Measurements from ENCODE around the gene TYW1B. TPM values are rescaled to one million over a fixed set of nuclear protein-coding genes. Genes with fewer than 3 reads are reported as not detected.
A peak's percentile ranks its signal among the peaks of the same experiment; 100 is the strongest.
"Not testable (repeated sequence)": the region's sequence is repeated elsewhere in the genome, so short reads cannot be mapped to it uniquely, and the experiment has no call there.

The TYW1B gene
- total RNA-seq, result 1 to 10 TPM; 3.4 to 3.5 TPM

GRCh38 chr7:72827839-72828591 is at the start of gene TYW1B:
Gene TYW1B, minus strand, starts transcription at chr7:72828200. Its CDS starts 125 bp downstream, at chr7:72828075.
- POLR2A ChIA-PET, result interaction anchor here (1.9 to 2.1 kb wide), 2 partner anchors 88 to 99 kb away, joined by 5 to 6 read pairs; no protein-coding TSS in a partner anchor
- peaks cover 33% of the 10 kb centered on the region for H3K4me1 Mint-ChIP-seq
- DNase-seq, result peak; percentile 98
- peak within 1 kb of the TSS; percentile 87 for H3K27ac Mint-ChIP-seq
- H3K27me3 Mint-ChIP-seq, H3K9me3 Mint-ChIP-seq: not testable (repeated sequence)
- CTCF ChIA-PET, result interaction anchor here (0.5 to 2.2 kb wide), 2 partner anchors 45 to 88 kb away, joined by 3 to 14 read pairs; no protein-coding TSS in a partner anchor
- H3K4me3 Mint-ChIP-seq, result peak within 1 kb of the TSS; percentile 95
- H3K36me3 Mint-ChIP-seq (ENCODE audit: low read depth), result peaks cover 18% of the 10 kb centered on the region

DNA sequence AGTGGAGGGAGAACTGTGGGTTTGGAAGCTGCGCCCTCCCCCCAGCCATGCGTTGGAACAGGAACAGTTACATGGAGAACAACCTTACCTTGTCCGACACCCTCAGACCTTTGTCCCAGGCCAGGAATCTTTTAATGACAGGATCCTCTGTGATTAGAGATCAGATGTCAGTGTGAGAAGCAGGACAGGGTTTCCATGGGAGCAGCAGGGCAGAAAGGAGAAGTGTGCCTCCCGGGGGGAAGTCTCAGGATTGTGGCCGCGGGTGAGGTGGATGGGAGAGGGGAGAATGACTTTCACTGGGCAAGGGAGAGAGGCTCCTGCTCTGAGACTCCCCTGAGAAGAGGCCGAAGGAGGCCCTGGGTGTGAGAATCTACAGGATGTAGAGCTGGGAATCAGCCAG is 39.6 kb upstream of the TYW1B start:
- H3K4me3 Mint-ChIP-seq; H3K4me1 Mint-ChIP-seq; H3K9me3 Mint-ChIP-seq; DNase-seq; H3K36me3 Mint-ChIP-seq (ENCODE audit: low read depth); H3K27me3 Mint-ChIP-seq; CTCF ChIA-PET; H3K27ac Mint-ChIP-seq; POLR2A ChIA-PET: not testable (repeated sequence)

GRCh38 chr7:72858846-72859400 is 30.9 kb upstream of the TYW1B start:
- CTCF ChIA-PET; H3K9me3 Mint-ChIP-seq; H3K36me3 Mint-ChIP-seq (ENCODE audit: low read depth); POLR2A ChIA-PET; DNase-seq; H3K4me1 Mint-ChIP-seq; H3K4me3 Mint-ChIP-seq; H3K27ac Mint-ChIP-seq; H3K27me3 Mint-ChIP-seq: not testable (repeated sequence)

- H3K4me1 Mint-ChIP-seq; CTCF ChIA-PET; POLR2A ChIA-PET; H3K27ac Mint-ChIP-seq; H3K4me3 Mint-ChIP-seq; H3K9me3 Mint-ChIP-seq; DNase-seq; H3K27me3 Mint-ChIP-seq; H3K36me3 Mint-ChIP-seq (ENCODE audit: low read depth): not testable (repeated sequence)
These were observed 29.9 kb upstream of the TYW1B start for GRCh38 chr7:72857925-72858324.

- CTCF ChIA-PET; H3K27ac Mint-ChIP-seq; POLR2A ChIA-PET; DNase-seq; H3K36me3 Mint-ChIP-seq (ENCODE audit: low read depth); H3K27me3 Mint-ChIP-seq; H3K4me3 Mint-ChIP-seq; H3K4me1 Mint-ChIP-seq; H3K9me3 Mint-ChIP-seq: not testable (repeated sequence)
These were observed 27.3 kb upstream of the TYW1B start for GRCh38 chr7:72855261-72855660.

GRCh38 chr7:72852937-72853336 is 24.9 kb upstream of the TYW1B start:
- H3K9me3 Mint-ChIP-seq; CTCF ChIA-PET; POLR2A ChIA-PET; H3K27ac Mint-ChIP-seq; H3K4me3 Mint-ChIP-seq; H3K27me3 Mint-ChIP-seq; DNase-seq; H3K36me3 Mint-ChIP-seq (ENCODE audit: low read depth); H3K4me1 Mint-ChIP-seq: not testable (repeated sequence)

DNA sequence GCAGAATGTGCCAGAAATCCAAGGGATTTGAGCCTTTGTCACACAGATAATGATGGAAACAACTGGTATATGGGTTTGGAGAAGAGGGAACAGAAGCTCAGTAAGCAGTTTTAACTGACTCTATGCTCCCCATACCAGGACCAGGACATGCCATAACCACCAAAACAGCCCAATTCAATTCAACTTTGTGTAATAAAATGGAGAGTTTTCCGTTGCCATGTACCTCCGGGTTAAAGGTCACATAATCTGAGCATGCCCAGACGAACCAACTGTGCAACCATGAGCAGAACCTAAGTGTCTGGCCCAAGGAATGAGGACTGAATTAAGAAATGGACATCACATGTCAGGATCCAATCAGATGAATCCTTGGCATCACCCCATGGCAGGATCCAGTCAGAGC is 22.7 kb upstream of the TYW1B start:
- H3K4me3 Mint-ChIP-seq, POLR2A ChIA-PET: not testable (repeated sequence)

DNA sequence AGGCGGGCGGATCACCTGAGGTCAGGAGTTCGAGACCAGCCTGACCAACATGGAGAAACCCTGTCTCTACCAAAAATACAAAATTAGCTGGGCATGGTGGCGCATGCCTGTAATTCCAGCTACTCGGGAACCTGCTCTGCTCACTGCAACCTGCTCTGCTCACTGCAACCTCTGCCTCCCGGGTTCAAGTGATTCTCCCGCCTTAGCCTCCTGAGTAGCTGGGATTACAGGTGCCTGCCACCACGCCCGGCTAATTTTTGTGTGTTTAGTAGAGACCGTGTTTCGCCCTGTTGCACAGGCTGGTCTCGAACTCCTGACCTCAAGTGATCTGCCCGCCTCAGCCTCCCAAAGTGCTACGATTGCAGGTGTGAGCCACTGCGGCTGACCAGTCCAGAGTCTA is 16.1 kb upstream of the TYW1B start:
- Mint-ChIP-seq H3K9me3 (peaks cover 15% of the 10 kb centered on the region), H3K36me3 (ENCODE audit: low read depth) (peaks cover 16% of the 10 kb centered on the region)
- DNase-seq, H3K4me3 Mint-ChIP-seq, POLR2A ChIA-PET, H3K27ac Mint-ChIP-seq, H3K27me3 Mint-ChIP-seq, CTCF ChIA-PET, H3K4me1 Mint-ChIP-seq: not testable (repeated sequence)

More for the DNA sequence above, 22.7 kb upstream of the TYW1B start:
- H3K9me3 Mint-ChIP-seq; H3K27me3 Mint-ChIP-seq; DNase-seq; H3K36me3 Mint-ChIP-seq (ENCODE audit: low read depth); H3K27ac Mint-ChIP-seq; H3K4me1 Mint-ChIP-seq; CTCF ChIA-PET: not testable (repeated sequence)

GRCh38 chr7:72843166-72843565 is 15.2 kb upstream of the TYW1B start:
- Mint-ChIP-seq H3K9me3 (peaks cover 15% of the 10 kb centered on the region), H3K36me3 (ENCODE audit: low read depth) (peaks cover 20% of the 10 kb centered on the region)
- POLR2A ChIA-PET, H3K4me3 Mint-ChIP-seq, H3K27ac Mint-ChIP-seq, H3K4me1 Mint-ChIP-seq, DNase-seq, H3K27me3 Mint-ChIP-seq, CTCF ChIA-PET: not testable (repeated sequence)

DNA sequence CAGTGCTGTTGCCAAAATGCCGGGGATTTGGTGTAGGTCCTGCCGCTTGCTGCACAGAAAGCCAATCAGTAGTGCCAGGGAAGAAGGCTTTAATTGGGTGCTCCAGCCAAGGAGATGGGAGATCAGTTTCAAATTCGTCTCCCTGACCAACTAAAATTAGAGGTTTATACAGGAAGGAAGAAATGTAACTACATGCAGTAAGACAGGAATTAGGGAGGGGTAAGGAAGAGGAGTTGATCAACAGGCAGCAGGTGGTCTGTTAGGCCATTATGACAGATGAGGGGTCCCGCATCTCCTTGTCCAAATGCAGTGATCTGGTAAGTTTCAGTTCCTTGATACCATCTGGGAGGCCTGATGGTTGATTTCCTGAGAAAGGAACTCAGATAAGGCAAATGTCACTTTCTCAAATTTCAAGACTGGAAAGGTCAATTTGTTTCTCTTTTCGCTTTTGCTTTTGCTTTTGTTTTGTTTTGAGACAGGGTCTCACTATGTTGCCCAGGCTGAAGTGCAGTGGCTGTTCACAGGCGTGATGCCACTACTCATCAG is 13.0 kb upstream of the TYW1B start:
- H3K4me1 Mint-ChIP-seq, H3K27me3 Mint-ChIP-seq, H3K27ac Mint-ChIP-seq, H3K4me3 Mint-ChIP-seq, POLR2A ChIA-PET, CTCF ChIA-PET, DNase-seq: not testable (repeated sequence)
- peaks cover 34% of the 10 kb centered on the region for H3K36me3 Mint-ChIP-seq (ENCODE audit: low read depth)
- peaks cover 15% of the 10 kb centered on the region for H3K9me3 Mint-ChIP-seq

DNA sequence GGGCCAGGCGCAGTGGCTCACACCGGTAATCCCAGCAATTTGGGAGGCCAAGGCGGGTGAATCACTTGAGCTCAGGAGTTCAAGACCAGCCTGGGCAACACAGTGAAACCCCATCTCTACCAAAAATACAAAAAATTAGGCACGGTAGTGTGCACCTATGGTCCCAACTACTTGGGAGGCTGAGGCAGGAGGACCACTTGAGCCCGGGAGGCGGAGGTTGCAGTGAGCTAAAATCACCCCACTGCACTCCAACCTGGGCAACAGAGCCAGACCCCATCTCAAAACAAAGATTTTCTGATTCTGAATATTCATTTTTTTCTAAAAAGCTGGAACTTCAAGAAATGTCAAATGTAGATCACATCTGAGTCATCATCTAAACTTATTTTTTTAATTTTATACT is 10.3 kb upstream of the TYW1B start:
- not testable (repeated sequence) for H3K4me3 Mint-ChIP-seq, DNase-seq, H3K27me3 Mint-ChIP-seq, H3K4me1 Mint-ChIP-seq, H3K27ac Mint-ChIP-seq
- peaks cover 48% of the 10 kb centered on the region for H3K36me3 Mint-ChIP-seq (ENCODE audit: low read depth)
- H3K9me3 Mint-ChIP-seq, result peaks cover 15% of the 10 kb centered on the region
- ChIA-PET POLR2A (interaction anchor here (0.9 kb wide), 1 partner anchor 9 kb away, joined by 3 read pairs; no protein-coding TSS in a partner anchor), CTCF (interaction anchor here (0.9 to 1.3 kb wide), 2 partner anchors 9 to 27 kb away, joined by 3 read pairs; no protein-coding TSS in a partner anchor)

- peaks cover 15% of the 10 kb centered on the region for H3K9me3 Mint-ChIP-seq
- H3K4me3 Mint-ChIP-seq, CTCF ChIA-PET, DNase-seq, H3K27me3 Mint-ChIP-seq, H3K4me1 Mint-ChIP-seq, H3K27ac Mint-ChIP-seq: not testable (repeated sequence)
- H3K36me3 Mint-ChIP-seq (ENCODE audit: low read depth), result peaks cover 58% of the 10 kb centered on the region
- POLR2A ChIA-PET, result interaction anchor here (1.2 kb wide), 1 partner anchor 8 kb away, joined by 3 read pairs; no protein-coding TSS in a partner anchor
These were observed 9.3 kb upstream of the TYW1B start for GRCh38 chr7:72837291-72837690.

- H3K27ac Mint-ChIP-seq, result peak overlapping the region; percentile 98
- H3K4me1 Mint-ChIP-seq, result peaks cover 33% of the 10 kb centered on the region
- CTCF ChIA-PET, result interaction anchor here (1.2 kb wide), 1 partner anchor 85 kb away, joined by 4 read pairs; no protein-coding TSS in a partner anchor
- H3K9me3 Mint-ChIP-seq, DNase-seq, H3K27me3 Mint-ChIP-seq: not testable (repeated sequence)
- H3K36me3 Mint-ChIP-seq (ENCODE audit: low read depth), result peaks cover 31% of the 10 kb centered on the region
- POLR2A ChIA-PET, result interaction anchor here (1.9 kb wide), 1 partner anchor 691 kb away, joined by 5 read pairs; no protein-coding TSS in a partner anchor
- H3K4me3 Mint-ChIP-seq, result peak overlapping the region; percentile 95
These were observed 2.6 kb upstream of the TYW1B start for GRCh38 chr7:72830567-72830966.

Data from activated CD4-positive, alpha-beta memory T cell treated with anti-CD3 and anti-CD28 coated beads, Interleukin-2, amount 10 ng/mL, durations not matched to agents 7 days and 5 days (primary cell).